ENCODE measurements around the gene SEC31B.

SEC31B gene

DNA sequence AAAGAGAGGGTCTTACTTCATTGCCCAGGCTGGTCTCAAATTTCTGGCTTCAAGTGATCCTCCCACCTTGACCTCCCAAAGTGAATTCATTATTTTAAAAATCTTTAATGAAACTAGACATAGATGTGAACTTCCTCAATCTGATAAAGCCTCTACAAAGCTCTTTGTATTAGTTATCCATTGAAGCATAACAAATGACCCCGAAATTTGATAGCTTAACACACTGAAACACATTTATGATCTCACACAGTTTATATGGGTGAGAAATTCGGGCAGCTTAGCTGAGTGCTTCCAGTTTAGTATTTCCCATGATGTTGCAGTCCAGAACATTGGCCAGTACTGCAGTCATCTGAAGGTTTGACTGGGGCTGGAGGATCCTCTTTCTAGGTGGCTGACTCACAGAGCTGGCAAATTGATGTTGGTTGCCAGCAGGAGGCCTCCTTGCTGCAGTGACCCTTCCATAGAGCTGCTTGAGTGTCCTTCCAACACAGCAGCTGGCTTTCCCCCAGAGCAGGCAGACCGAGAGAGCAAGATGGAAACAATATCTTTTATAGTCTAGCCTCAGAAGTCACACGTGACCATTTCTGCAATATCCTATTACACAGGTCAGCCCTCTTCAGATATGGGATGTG, 73.4 kb downstream of the SEC31B start:
- Histone ChIP-seq H2AFZ (ENCODE audit: low read depth, low read length, severe bottlenecking) (no peak overlapping the region), H4K20me1 (ENCODE audit: low read depth, low read length) (no peaks in the 10 kb centered on the region), H3K4me2 (ENCODE audit: low read depth, low read length, poor library complexity, severe bottlenecking) (no peak overlapping the region), H3K9ac (ENCODE audit: low read length) (no peak overlapping the region), H3F3A (ENCODE audit: insufficient read depth) (no peaks in the 10 kb centered on the region), H3K27me3 (ENCODE audit: low read length) (no peaks in the 10 kb centered on the region), H3K27ac (ENCODE audit: low read depth, low read length) (no peak overlapping the region), H3K9me3 (ENCODE audit: insufficient read depth, low read length) (no peaks in the 10 kb centered on the region), H3K79me2 (ENCODE audit: insufficient read depth, low read length) (no peaks in the 10 kb centered on the region), H3K9me2 (replicated peaks; ENCODE audit: insufficient read depth, low read length) (no peaks in the 10 kb centered on the region), H3K36me3 (ENCODE audit: low read length) (no peaks in the 10 kb centered on the region), H3K4me3 (ENCODE audit: insufficient read depth, low read length, poor library complexity, severe bottlenecking) (no peak overlapping the region)
- TF ChIP-seq EZH2phosphoT487 (conservative IDR thresholded peaks at IDR 0.05; ENCODE audit: low read length): no peak

DNA sequence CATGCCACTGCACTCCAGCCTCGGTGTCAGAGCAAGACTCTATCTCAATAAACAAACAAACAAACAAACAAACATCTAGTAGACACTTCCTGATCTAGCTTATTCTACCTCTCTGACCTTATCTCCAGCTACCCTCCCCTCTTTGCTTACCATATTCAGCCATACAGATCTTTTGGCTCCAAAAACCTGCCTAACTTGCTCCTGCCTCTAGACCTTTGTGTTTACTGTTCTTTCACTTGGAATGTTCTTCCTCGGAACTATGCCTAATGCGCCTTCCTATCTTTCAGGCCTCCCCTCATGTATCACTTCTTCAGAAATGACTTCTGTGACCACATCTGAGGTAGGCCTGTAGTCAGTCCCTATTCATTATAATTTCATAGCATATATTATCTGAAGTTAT, 77.1 kb downstream of the SEC31B start:
- H3K4me3 ChIP-seq (ENCODE audit: insufficient read depth, low read length, poor library complexity, severe bottlenecking): no peak overlapping the region
- H3K79me2 ChIP-seq (ENCODE audit: insufficient read depth, low read length): no peaks in the 10 kb centered on the region
- H3K9me3 ChIP-seq (ENCODE audit: insufficient read depth, low read length): no peaks in the 10 kb centered on the region
- TF ChIP-seq EZH2phosphoT487 (conservative IDR thresholded peaks at IDR 0.05; ENCODE audit: low read length): no peak
- TF ChIP-seq, protein P1, sequence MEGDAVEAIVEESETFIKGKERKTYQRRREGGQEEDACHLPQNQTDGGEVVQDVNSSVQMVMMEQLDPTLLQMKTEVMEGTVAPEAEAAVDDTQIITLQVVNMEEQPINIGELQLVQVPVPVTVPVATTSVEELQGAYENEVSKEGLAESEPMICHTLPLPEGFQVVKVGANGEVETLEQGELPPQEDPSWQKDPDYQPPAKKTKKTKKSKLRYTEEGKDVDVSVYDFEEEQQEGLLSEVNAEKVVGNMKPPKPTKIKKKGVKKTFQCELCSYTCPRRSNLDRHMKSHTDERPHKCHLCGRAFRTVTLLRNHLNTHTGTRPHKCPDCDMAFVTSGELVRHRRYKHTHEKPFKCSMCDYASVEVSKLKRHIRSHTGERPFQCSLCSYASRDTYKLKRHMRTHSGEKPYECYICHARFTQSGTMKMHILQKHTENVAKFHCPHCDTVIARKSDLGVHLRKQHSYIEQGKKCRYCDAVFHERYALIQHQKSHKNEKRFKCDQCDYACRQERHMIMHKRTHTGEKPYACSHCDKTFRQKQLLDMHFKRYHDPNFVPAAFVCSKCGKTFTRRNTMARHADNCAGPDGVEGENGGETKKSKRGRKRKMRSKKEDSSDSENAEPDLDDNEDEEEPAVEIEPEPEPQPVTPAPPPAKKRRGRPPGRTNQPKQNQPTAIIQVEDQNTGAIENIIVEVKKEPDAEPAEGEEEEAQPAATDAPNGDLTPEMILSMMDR (IDR thresholded peaks at IDR 0.05; ENCODE audit: insufficient read depth, low read length, poor library complexity, severe bottlenecking): no peak
- no peaks in the 10 kb centered on the region for H3K27me3 ChIP-seq (ENCODE audit: low read length)
- H3K36me3 ChIP-seq (ENCODE audit: low read length): no peaks in the 10 kb centered on the region
- no peak overlapping the region for H3K27ac ChIP-seq (ENCODE audit: low read depth, low read length)
- H3F3A ChIP-seq (ENCODE audit: insufficient read depth): no peaks in the 10 kb centered on the region
- H3K4me2 ChIP-seq (ENCODE audit: low read depth, low read length, poor library complexity, severe bottlenecking): no peak overlapping the region
- no peaks in the 10 kb centered on the region for H4K20me1 ChIP-seq (ENCODE audit: low read depth, low read length)
- H3K9ac ChIP-seq (ENCODE audit: low read length): no peak overlapping the region
- H2AFZ ChIP-seq (ENCODE audit: low read depth, low read length, severe bottlenecking): no peak overlapping the region
- H3K9me2 ChIP-seq (replicated peaks; ENCODE audit: insufficient read depth, low read length): no peaks in the 10 kb centered on the region

DNA sequence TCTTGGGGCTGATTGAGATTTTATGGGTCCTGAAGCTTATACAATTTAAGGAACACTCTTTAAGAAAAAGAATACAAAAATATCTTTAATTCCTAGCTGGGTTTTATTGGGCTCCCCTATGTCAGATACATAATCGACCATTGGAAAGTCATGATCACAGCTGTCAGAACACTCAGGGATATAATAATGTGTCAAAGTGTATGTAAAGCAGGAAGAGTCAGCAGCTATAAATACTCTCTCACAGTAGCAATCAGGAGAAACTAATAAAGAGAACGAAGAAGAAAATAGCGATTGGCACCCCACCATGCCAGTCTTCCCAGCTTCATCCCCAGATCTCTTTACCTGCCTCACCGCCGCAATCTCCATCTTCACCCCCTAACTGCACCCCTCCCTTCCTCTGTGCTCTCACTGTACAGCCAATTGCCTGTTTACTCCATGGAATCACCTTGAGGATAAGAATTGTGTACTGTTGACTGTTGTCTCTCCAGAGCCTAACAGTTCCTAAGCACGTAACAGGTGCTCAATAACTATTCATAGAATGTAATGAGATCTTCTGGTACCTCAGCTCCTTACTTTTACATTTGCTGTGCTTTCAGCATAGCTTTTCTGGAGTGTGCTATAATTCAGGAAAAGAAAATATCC, 80.9 kb downstream of the SEC31B start:
- Histone ChIP-seq H3K9me3 (ENCODE audit: insufficient read depth, low read length) (no peaks in the 10 kb centered on the region), H2AFZ (ENCODE audit: low read depth, low read length, severe bottlenecking) (no peak overlapping the region), H3K27me3 (ENCODE audit: low read length) (no peaks in the 10 kb centered on the region), H3K4me2 (ENCODE audit: low read depth, low read length, poor library complexity, severe bottlenecking) (no peak overlapping the region), H3F3A (ENCODE audit: insufficient read depth) (no peaks in the 10 kb centered on the region), H4K20me1 (ENCODE audit: low read depth, low read length) (no peaks in the 10 kb centered on the region), H3K9ac (ENCODE audit: low read length) (no peak overlapping the region), H3K9me2 (replicated peaks; ENCODE audit: insufficient read depth, low read length) (no peaks in the 10 kb centered on the region), H3K79me2 (ENCODE audit: insufficient read depth, low read length) (no peaks in the 10 kb centered on the region), H3K4me3 (ENCODE audit: insufficient read depth, low read length, poor library complexity, severe bottlenecking) (no peak overlapping the region), H3K27ac (ENCODE audit: low read depth, low read length) (no peak overlapping the region), H3K36me3 (ENCODE audit: low read length) (no peaks in the 10 kb centered on the region)
- no peak for TF ChIP-seq EZH2phosphoT487 (conservative IDR thresholded peaks at IDR 0.05; ENCODE audit: low read length)
- TF ChIP-seq, protein P1 (IDR thresholded peaks at IDR 0.05; ENCODE audit: insufficient read depth, low read length, poor library complexity, severe bottlenecking): no peak
